GM21529 (cell line): ENCODE measurements around the gene EPHA4.

Experiments used
- ATAC-seq: cut with Tn5 transposase; IDR thresholded peaks from one replicate; pipeline ENCODE4 v1.9.1; 2021; ENCODE audit not compliant: unreplicated experiment

The EPHA4 gene

GRCh38 chr2:221410487-221410886 is 161.6 kb downstream of the EPHA4 start:
- ATAC-seq = no peak

- no peak for ATAC-seq
These were observed 164.3 kb downstream of the EPHA4 start for GRCh38 chr2:221407765-221408164.

- no peak for ATAC-seq
These were observed 166.6 kb downstream of the EPHA4 start for GRCh38 chr2:221405521-221405920.

DNA sequence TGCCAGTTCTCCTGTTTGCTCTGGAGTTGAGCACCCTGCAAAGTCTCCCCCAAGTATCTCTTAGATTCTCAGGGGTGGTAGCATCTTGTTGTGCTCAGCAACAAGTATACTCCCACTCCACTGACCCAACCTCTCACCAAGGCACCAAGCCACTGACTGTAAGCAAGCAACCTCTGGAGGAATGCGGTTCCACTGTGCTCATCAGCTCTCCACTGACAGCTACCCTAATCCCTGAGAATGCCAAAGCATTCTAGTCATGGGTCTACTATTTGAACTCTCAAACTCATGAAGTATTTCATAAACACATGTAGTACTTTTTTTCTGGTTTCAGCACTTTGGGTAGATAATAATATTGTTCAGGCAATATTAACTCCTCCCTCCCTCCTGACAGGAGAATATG is 170.0 kb downstream of the EPHA4 start:
- ATAC-seq = no peak

DNA sequence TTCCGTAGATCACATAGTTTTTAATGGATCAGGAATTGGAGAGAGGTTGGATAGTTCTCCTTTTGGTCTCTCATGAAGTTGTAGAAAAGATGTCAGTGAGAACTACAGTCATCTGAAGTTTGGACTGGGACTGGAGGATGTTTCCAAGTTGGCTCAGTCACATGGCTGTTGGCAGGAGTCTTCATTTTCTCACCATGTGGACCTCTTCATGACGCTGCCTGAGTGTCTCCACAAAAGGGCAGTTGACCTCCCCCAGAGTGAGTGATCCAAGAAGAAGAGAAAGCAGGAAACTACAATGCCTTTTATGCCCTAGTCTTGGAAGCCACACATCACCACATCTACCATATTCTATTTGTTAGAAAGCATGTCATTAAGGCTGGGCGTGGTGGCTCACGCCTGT is 171.7 kb downstream of the EPHA4 start:
- no peak for ATAC-seq

GRCh38 chr2:221399183-221399582 is 172.9 kb downstream of the EPHA4 start:
- no peak for ATAC-seq

- ATAC-seq = no peak
These were observed 174.9 kb downstream of the EPHA4 start for GRCh38 chr2:221397187-221397586.

DNA sequence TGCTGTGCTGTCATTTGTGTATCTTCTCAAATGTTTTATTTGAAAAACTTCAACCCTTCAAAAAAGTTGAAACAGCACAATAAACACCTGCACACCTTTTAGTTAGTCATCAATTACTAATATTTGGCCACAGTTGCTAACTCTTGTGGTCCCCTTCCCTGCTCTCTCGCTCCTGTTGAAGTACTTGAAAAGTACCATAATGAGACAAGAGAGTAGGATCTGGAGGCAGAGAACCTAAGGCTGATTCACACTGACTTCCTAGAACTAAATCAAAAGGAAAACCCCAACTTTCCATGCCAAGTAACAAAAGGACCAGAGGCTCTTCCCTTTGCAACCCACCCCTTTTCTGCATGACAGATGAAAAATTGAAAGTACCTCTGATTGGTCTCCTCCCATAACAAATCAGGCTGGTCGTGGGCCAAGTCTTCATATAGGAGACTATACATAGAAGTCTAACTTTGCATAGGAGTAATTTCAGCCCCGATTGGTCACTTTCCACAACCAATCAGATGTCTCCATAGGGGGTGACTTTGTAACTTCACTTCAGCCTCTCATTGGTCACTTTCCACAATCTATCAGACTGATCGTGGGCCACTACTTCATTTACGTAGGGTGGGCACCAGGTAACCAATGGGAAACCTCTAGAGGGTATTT is 179.7 kb downstream of the EPHA4 start:
- no peak for ATAC-seq

DNA sequence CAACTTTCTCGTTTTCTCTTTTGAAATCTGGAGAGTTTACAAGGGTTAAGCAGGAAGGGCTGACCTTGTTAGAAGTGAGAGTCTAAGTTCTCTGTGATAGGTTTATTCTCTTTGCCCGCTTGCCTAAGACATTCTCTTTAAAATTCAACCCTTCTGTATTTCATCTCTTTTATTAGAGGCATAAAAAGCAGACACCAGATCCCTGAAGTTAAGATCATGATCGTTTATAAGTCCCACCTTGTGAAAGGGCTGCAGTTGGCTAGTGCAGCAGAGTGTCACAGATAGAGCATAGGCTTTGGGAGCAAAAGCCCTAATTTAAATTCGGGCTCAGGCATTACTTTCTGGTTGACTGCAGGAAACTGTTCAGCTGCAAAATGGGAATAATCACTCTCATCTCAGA is 181.2 kb downstream of the EPHA4 start:
- ATAC-seq = no peak

GRCh38 chr2:221389904-221390303 is 182.2 kb downstream of the EPHA4 start:
- ATAC-seq = no peak

DNA sequence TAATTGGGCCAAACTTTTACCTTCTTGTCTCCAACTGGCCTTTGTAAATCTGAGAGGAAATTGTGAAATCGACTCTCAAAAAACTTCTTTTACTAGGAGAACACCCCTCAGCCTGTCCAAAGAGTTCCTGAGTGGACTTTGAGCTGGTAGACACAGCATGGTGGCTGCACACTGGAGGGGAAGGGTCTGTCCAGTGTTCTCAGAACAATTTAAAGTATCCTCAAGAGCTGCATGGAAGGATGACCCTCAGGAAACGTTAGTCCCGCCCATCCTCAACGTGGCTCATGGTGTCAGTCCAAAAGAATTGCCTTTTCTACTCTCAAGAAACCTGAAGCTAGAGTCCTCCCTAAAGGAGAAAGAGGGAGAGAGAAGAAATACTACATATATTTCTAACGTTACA is 182.7 kb downstream of the EPHA4 start:
- no peak for ATAC-seq

- ATAC-seq = no peak
These were observed 183.2 kb downstream of the EPHA4 start for GRCh38 chr2:221388891-221389290.

- no peak for ATAC-seq
These were observed 186.4 kb downstream of the EPHA4 start for GRCh38 chr2:221385716-221386115.

DNA sequence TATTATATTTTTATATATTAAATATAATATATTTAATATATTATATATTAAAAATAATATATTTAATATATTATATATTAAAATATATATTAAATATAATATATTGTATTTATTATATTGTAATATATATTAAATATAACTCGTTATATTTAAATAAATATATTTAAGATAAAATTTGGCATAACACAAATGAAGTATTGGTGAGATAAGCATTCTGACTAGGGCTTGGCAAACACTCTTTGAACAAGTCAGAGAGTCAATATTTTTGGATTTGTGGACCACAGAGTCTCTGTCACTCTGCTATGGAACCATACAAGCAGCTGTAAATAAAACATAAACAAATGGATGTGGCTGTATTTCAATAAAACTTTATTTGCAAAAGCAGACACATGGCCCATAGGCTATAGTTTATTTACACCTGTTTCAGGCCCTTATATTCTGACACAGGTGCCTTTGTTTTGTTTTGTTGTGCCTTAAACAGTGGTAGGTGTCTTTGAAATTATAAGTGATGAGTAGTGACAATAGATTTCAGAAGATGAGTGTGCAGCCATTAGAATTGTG is 190.1 kb downstream of the EPHA4 start:
- no peak for ATAC-seq

DNA sequence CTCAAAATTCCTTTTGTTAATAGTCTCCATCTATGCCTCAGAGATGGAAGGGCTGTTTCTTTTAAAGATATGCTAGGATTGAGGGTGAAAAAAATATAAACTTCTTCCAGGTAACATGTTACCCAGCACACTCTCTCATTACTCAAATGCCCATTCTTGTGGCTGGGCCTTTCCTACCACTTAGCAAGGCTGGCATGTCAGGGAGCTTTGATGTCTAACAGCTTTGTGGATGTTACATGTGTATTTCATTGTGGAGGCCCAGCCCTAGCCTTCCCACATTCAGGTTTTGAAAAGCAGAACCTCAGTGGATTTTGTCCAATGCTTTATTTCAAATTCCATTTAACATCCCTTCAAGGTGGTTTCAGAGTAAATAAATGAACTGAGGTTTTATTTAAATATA is 191.4 kb downstream of the EPHA4 start:
- ATAC-seq = no peak

DNA sequence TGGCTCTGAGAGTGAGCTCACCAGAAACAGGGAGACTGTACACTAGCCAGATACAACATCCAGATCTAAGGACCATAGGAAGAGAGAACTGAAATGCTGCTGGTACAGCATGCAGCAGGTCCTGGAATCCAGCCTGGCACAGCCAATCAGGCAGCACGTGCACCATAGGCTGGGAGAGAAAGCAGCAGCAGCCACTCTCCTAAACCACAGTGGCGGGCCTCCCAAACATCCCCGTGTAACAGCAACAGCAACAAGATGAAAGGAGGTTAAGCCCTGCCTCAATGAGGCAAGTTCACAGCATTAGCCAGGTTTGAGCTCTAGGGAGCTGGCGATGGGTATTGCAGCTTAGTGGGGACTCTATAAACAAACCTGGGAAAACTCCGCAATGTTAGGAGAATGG is 192.0 kb downstream of the EPHA4 start:
- ATAC-seq = no peak

DNA sequence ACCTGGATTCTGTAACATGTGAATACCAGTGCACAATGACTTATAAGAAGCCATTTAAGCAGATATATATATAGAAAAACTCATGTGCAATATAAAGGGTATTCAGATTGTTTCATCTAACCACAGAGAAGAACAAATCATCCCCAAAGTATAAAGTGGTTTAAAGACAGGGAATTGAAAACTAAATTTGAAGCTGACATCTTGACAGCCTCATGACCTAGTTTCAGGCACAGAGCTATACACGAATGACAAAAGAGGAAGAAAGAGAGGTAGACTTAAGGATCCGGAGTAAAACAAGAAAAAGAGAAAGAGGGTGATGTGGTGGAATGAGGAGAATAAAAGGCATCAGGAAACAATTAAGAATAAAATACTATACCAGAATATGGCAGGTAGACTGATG is 194.5 kb downstream of the EPHA4 start:
- ATAC-seq = no peak

DNA sequence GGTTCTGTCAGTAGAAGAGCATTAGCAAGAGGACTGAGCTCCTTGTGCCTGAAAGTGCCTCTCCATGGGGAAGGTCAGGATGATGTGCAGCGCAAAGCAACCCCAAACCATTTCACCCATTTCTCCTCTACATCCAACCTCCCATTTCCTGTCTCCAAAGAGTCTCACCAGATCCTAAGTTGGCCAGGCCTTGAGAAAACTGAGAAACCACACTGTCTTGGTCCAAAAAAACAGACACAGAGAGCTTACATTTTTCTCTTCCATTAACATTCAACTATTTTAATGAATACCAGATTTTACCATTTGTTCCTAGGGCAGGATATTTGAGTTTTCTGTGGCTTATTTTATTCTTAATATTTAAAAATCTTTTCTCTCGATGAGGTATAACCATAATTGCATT is 195.0 kb downstream of the EPHA4 start:
- no peak for ATAC-seq

DNA sequence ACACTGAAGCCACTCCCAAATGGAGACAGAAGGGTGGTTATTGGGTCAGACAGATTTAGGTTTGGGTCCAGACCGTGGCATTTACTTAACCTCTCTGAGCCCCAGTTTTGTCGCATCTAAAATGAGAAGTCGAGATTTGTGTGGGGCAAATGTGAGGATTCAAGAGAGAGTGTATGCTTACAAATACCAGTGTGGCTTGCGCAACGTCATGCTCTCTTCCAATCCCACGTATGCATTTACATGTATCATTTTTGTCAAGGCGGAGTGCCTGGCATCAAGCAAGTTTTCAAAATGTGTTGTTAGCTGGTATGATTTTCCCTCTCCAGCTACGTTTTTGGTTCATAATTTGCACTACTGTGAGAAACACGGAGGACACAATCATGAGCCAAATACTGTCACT is 197.9 kb downstream of the EPHA4 start:
- no peak for ATAC-seq

DNA sequence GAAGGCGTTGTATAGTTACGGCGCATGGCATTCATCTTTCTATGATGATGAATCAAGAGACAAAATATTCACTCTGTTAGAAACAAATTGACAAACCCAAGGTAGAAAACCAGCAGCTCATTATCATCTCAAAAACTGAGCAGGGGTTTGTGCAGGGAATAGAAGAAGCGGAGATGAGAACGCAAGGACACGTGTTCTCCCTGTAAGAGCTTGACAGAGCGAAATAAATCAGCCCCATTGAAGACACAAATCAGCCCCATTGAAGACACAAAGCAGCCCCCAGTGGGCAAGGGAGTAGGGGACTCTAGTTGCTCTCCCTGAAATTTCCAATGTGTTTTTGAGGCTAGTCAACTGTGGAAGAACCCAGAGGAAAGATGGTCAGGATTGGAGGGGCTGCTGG is 199.2 kb downstream of the EPHA4 start:
- no peak for ATAC-seq

DNA sequence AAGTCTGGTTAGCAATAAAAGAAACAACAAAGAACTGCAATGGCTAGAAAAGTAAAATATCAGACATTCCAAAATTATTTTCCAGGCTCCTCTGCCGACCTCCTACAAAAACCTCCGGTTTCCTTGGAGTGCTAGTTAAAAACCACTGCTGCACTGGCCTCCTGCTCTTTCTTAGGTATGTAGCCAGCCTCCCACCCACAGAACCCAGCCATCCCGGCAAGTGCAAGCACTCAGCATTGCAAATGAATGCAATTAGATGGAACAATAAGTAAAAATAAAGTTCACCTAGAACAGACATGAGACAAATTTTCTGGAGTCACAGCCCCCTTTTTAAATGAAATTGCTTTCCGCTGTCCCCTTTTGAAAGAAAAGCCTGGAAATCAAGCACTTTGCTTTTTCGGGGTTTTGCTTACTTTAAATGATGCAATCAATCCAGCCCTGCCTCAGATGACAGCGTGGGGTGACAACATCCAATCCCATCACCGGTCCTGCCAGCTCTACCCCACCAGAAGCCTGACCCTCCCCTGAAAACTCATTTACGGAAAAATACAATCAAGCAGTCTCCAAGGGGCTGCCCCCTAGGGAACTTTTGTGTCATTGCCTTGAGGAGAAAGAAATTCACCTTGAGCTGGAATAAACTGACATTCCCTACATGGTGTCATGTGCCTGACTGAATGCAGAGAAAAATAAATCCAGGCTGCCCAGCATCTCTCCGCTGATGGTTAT is 199.8 kb downstream of the EPHA4 start:
- no peak for ATAC-seq

GRCh38 chr2:221371347-221371746 is 200.8 kb downstream of the EPHA4 start:
- ATAC-seq = no peak

DNA sequence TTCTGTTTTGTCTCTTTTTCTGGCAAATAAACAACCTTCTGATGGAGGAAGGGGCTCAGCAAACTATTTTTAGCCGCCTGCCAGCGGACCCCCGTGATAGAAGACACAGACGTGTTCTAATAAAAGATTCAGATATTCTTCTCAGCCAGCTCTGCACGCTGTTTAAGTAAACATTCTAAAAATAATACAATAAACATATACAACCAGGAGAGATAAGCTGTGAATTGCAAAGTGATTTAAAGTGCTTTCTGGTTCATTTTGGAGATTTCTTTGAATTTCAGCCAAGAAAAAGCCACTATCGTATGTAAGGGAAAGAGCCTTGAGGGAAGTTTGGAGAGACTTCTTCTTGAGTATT is 201.3 kb downstream of the EPHA4 start:
- no peak for ATAC-seq
